Peyer's patch (tissue), 4 donors: ENCODE measurements around the gene VGLL2.

Source experiments
- POLR2A ChIP-seq, 2 donors: fragments of 450-650 bp; IDR thresholded peaks; one replicate each; pipeline ENCODE4 v1.5.1; 2017; ENCODE audit warnings: antibody characterized with exemption in 2 of 2, mild to moderate bottlenecking in 2 of 2, moderate library complexity in 2 of 2
- TF ChIP-seq, protein P1 (sequence below), 6 experiments: fragments of 450-650 bp in 4 of 6; fragments of 200-600 bp in 2 of 6; sonication (generic) in 1 of 6; IDR thresholded peaks; one replicate each; pipeline ENCODE4 v1.5.1; 2017 to 2019; ENCODE audit warnings: antibody characterized with exemption in 6 of 6, mild to moderate bottlenecking in 3 of 6, moderate library complexity in 1 of 6

DNA sequence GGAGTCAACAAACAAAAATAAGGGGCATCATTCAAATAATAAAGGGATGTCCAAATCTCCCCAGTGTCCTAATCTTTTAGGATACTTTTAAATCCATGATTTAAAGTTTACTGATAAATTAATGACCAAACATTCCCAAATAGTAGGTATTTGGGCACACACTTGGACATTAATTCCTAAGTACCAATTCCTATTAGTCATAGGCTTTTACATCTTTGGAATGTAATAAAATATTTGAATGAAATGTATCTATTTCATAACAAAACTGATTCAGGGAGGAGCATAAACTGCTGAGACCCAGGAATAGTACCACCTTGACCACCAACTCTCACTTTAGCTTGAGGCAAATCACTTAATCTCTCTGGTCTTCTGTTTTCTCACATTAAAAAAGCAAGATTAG lies 44.3 kb downstream of the VGLL2 start:
- TF ChIP-seq, protein P1, sequence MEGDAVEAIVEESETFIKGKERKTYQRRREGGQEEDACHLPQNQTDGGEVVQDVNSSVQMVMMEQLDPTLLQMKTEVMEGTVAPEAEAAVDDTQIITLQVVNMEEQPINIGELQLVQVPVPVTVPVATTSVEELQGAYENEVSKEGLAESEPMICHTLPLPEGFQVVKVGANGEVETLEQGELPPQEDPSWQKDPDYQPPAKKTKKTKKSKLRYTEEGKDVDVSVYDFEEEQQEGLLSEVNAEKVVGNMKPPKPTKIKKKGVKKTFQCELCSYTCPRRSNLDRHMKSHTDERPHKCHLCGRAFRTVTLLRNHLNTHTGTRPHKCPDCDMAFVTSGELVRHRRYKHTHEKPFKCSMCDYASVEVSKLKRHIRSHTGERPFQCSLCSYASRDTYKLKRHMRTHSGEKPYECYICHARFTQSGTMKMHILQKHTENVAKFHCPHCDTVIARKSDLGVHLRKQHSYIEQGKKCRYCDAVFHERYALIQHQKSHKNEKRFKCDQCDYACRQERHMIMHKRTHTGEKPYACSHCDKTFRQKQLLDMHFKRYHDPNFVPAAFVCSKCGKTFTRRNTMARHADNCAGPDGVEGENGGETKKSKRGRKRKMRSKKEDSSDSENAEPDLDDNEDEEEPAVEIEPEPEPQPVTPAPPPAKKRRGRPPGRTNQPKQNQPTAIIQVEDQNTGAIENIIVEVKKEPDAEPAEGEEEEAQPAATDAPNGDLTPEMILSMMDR (IDR thresholded peaks at IDR 0.05), result no peak
- TF ChIP-seq POLR2A (IDR thresholded peaks at IDR 0.05), result no peak
